Nephron progenitor cell (in vitro differentiated cells): ENCODE results near the gene CIITA.

Experiments
- DNase-seq: peaks from one replicate; pipeline ENCODE4 v3.0.0; 2021
- H3K27ac Mint-ChIP-seq: 2 replicates; pipeline ENCODE4 v1.8.0; 2021; ENCODE audit warnings: mild to moderate bottlenecking, moderate library complexity, mixed read lengths
- H3K27me3 Mint-ChIP-seq: 2 replicates; pipeline ENCODE4 v1.8.0; 2021; ENCODE audit warnings: mild to moderate bottlenecking, low read depth, mixed read lengths; ENCODE audit not compliant: poor library complexity
- H3K36me3 Mint-ChIP-seq: 2 replicates; pipeline ENCODE4 v1.8.0; 2021; ENCODE audit warnings: low read depth, mixed read lengths
- H3K4me1 Mint-ChIP-seq: 2 replicates; pipeline ENCODE4 v1.8.0; 2021; ENCODE audit warnings: mixed read lengths
- H3K4me3 Mint-ChIP-seq: 2 replicates; pipeline ENCODE4 v1.8.0; 2021; ENCODE audit warnings: mild to moderate bottlenecking, moderate library complexity, mixed read lengths
- H3K9me3 Mint-ChIP-seq: 2 replicates; pipeline ENCODE4 v1.8.0; 2021; ENCODE audit warnings: mild to moderate bottlenecking, moderate library complexity, mixed read lengths
- CTCF ChIP-seq: fragments of 200-600 bp; sonication (generic); IDR thresholded peaks from 2 replicates; pipeline ENCODE4 v1.5.0; 2021; ENCODE audit warnings: antibody characterized with exemption

Gene CIITA

GRCh38 chr16:10931977-10932632 is 55.1 kb downstream of the CIITA start:
- no peak for TF ChIP-seq CTCF
- no peak for DNase-seq
- H3K4me1 Mint-ChIP-seq = peaks cover 16% of the 10 kb centered on the region
- H3K36me3 Mint-ChIP-seq = peaks cover 11% of the 10 kb centered on the region
- no peak overlapping the region for H3K27ac Mint-ChIP-seq
- no peaks in the 10 kb centered on the region for H3K9me3 Mint-ChIP-seq
- no peaks in the 10 kb centered on the region for H3K27me3 Mint-ChIP-seq
- no peak overlapping the region for H3K4me3 Mint-ChIP-seq

GRCh38 chr16:10932959-10933710 is 56.1 kb downstream of the CIITA start:
- H3K4me1 Mint-ChIP-seq = peaks cover 26% of the 10 kb centered on the region
- no peaks in the 10 kb centered on the region for H3K27me3 Mint-ChIP-seq
- no peaks in the 10 kb centered on the region for H3K9me3 Mint-ChIP-seq
- H3K36me3 Mint-ChIP-seq = peaks cover under 1% of the 10 kb centered on the region
- no peak for DNase-seq
- TF ChIP-seq CTCF = no peak
- no peak overlapping the region for H3K4me3 Mint-ChIP-seq
- no peak overlapping the region for H3K27ac Mint-ChIP-seq

- Mint-ChIP-seq H3K36me3 (no peaks in the 10 kb centered on the region), H3K9me3 (no peaks in the 10 kb centered on the region), H3K4me3 (no peak overlapping the region), H3K27ac (no peak overlapping the region), H3K27me3 (no peaks in the 10 kb centered on the region), H3K4me1 (peaks cover 31% of the 10 kb centered on the region)
- no peak for DNase-seq
- TF ChIP-seq CTCF = no peak
Measured at GRCh38 chr16:10933865-10934264, 56.9 kb downstream of the CIITA start.

GRCh38 chr16:10934325-10935107 is 57.5 kb downstream of the CIITA start:
- Mint-ChIP-seq H3K27ac (no peak overlapping the region), H3K27me3 (no peaks in the 10 kb centered on the region), H3K36me3 (peaks cover 3% of the 10 kb centered on the region), H3K4me1 (peaks cover 37% of the 10 kb centered on the region), H3K4me3 (no peak overlapping the region), H3K9me3 (no peaks in the 10 kb centered on the region)
- no peak for TF ChIP-seq CTCF
- DNase-seq = no peak

GRCh38 chr16:10935226-10935915 is 58.4 kb downstream of the CIITA start:
- Mint-ChIP-seq H3K27ac (no peak overlapping the region), H3K9me3 (no peaks in the 10 kb centered on the region), H3K36me3 (peaks cover 8% of the 10 kb centered on the region), H3K27me3 (peaks cover under 1% of the 10 kb centered on the region), H3K4me3 (no peak overlapping the region), H3K4me1 (peaks cover 46% of the 10 kb centered on the region)
- no peak for DNase-seq
- TF ChIP-seq CTCF = no peak
